ENCODE measurements around the gene SNRNP25. TPM values are rescaled to one million over a fixed set of nuclear protein-coding genes. Genes with fewer than 3 reads are reported as not detected.

SNRNP25 gene
- total RNA-seq, 1 experiment from 2014 or later, result 21.8 TPM

GRCh38 chr16:83781-84615 lies 30.4 kb downstream of the SNRNP25 start:
- Histone ChIP-seq H3K9me3 (ENCODE audit: low read length) (no peaks in the 10 kb centered on the region), H2AFZ (ENCODE audit: low read length) (no peak overlapping the region), H3K4me3 (ENCODE audit: low read length) (no peak overlapping the region), H3K36me3 (ENCODE audit: insufficient read depth, low read length) (no peaks in the 10 kb centered on the region; the same call in 1 of the 2 replicates), H3K27ac (ENCODE audit: low read length) (no peak overlapping the region), H3K27me3 (ENCODE audit: low read length) (no peaks in the 10 kb centered on the region), H3K79me2 (ENCODE audit: low read length) (peaks cover 5% of the 10 kb centered on the region), H3K4me2 (ENCODE audit: low read depth, low read length, poor library complexity, severe bottlenecking) (no peak overlapping the region), H3K9me2 (replicated peaks; ENCODE audit: insufficient read depth, low read length) (no peaks in the 10 kb centered on the region), H3K9ac (ENCODE audit: low read length) (no peak overlapping the region), H3K4me1 (ENCODE audit: low read length) (peaks cover 13% of the 10 kb centered on the region), H4K20me1 (ENCODE audit: insufficient read depth, low read depth, low read length) (no peaks in the 10 kb centered on the region)
- no peak for DNase-seq

DNA sequence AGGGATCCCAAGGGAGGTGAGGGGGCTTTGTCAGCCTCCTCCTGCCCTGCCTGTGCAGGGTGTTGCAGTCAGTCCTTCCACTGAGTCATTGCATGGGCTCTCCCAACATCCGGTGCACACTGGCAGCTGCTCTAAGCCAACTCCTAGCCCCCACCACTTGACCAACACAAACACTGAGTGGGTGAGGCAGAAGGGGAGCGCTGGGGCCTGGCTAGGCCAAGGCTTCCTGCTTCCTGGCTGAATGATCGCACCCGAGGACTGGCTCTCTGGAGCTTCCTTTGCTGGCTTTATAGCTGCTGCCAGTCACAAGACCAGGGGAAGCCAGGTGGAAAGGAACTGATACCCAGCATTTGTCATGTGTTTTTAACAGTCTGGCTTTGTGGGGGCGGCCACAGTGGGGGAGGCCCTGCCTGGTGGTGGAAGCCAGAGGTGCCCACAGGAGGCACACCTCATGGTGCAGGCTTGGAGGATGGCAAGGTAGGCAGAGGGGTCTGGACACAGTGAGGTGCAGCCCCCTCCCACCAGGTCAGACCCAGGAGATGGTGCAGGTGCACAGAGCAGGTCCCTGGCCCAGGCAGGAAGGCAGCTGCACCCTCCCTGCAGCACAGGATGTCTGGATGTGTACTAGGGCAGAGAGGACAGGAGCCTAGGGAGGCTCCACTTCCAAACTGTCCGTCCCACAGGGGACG lies 31.2 kb downstream of the SNRNP25 start:
- H3K27me3 ChIP-seq (ENCODE audit: low read length), result no peaks in the 10 kb centered on the region
- H3K27ac ChIP-seq (ENCODE audit: low read length), result no peak overlapping the region
- H3K79me2 ChIP-seq (ENCODE audit: low read length), result no peaks in the 10 kb centered on the region
- no peaks in the 10 kb centered on the region; the same call in 1 of the 2 replicates for H3K36me3 ChIP-seq (ENCODE audit: insufficient read depth, low read length)
- peaks cover 8% of the 10 kb centered on the region; the same call in 1 of the 2 replicates for H3K4me1 ChIP-seq (ENCODE audit: low read length)
- DNase-seq, result peak; percentile 47
- no peak overlapping the region for H3K9ac ChIP-seq (ENCODE audit: low read length)
- no peaks in the 10 kb centered on the region for H3K9me2 ChIP-seq (replicated peaks; ENCODE audit: insufficient read depth, low read length)
- H3K9me3 ChIP-seq (ENCODE audit: low read length), result no peaks in the 10 kb centered on the region
- no peak overlapping the region for H3K4me3 ChIP-seq (ENCODE audit: low read length)
- no peak overlapping the region for H2AFZ ChIP-seq (ENCODE audit: low read length)
- no peaks in the 10 kb centered on the region for H4K20me1 ChIP-seq (ENCODE audit: insufficient read depth, low read depth, low read length)
- no peak overlapping the region for H3K4me2 ChIP-seq (ENCODE audit: low read depth, low read length, poor library complexity, severe bottlenecking)

GRCh38 chr16:85407-85782 lies 31.8 kb downstream of the SNRNP25 start:
- Histone ChIP-seq H3K36me3 (ENCODE audit: insufficient read depth, low read length) (no peaks in the 10 kb centered on the region; the same call in 1 of the 2 replicates), H3K4me3 (ENCODE audit: low read length) (no peak overlapping the region), H3K79me2 (ENCODE audit: low read length) (no peaks in the 10 kb centered on the region), H2AFZ (ENCODE audit: low read length) (no peak overlapping the region), H3K9me2 (replicated peaks; ENCODE audit: insufficient read depth, low read length) (no peaks in the 10 kb centered on the region), H4K20me1 (ENCODE audit: insufficient read depth, low read depth, low read length) (no peaks in the 10 kb centered on the region), H3K27ac (ENCODE audit: low read length) (no peak overlapping the region), H3K9me3 (ENCODE audit: low read length) (no peaks in the 10 kb centered on the region), H3K9ac (ENCODE audit: low read length) (no peak overlapping the region), H3K4me1 (ENCODE audit: low read length) (peaks cover 8% of the 10 kb centered on the region; the same call in 1 of the 2 replicates), H3K4me2 (ENCODE audit: low read depth, low read length, poor library complexity, severe bottlenecking) (no peak overlapping the region), H3K27me3 (ENCODE audit: low read length) (no peaks in the 10 kb centered on the region)
- DNase-seq, result no peak

DNA sequence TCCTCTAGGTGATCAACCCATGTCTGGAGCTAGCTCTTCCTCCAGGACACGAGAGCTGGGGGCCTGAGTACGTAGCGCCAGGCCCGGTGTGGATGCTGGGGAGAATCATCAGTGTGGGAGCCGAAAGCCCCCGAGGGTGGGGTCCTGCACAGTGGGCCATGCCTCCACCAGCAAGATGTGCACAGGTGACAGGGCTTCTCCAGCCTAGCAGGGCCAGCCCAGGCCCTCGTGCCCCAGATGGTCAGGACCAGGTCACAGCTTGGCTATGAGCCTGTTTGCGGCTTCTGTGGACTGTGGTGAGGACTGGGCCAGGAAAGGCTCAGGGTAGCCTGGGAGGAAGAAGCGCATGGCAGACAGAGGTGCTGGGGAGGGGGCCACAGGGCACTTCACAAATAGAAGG lies 32.2 kb downstream of the SNRNP25 start:
- H3K9me3 ChIP-seq (ENCODE audit: low read length), result no peaks in the 10 kb centered on the region
- H2AFZ ChIP-seq (ENCODE audit: low read length), result no peak overlapping the region
- no peaks in the 10 kb centered on the region for H3K27me3 ChIP-seq (ENCODE audit: low read length)
- H3K9ac ChIP-seq (ENCODE audit: low read length), result no peak overlapping the region
- no peaks in the 10 kb centered on the region; the same call in 1 of the 2 replicates for H3K36me3 ChIP-seq (ENCODE audit: insufficient read depth, low read length)
- no peaks in the 10 kb centered on the region for H3K79me2 ChIP-seq (ENCODE audit: low read length)
- H4K20me1 ChIP-seq (ENCODE audit: insufficient read depth, low read depth, low read length), result no peaks in the 10 kb centered on the region
- H3K4me2 ChIP-seq (ENCODE audit: low read depth, low read length, poor library complexity, severe bottlenecking), result no peak overlapping the region
- H3K9me2 ChIP-seq (replicated peaks; ENCODE audit: insufficient read depth, low read length), result no peaks in the 10 kb centered on the region
- no peak for DNase-seq
- no peak overlapping the region for H3K27ac ChIP-seq (ENCODE audit: low read length)
- H3K4me3 ChIP-seq (ENCODE audit: low read length), result no peak overlapping the region
- H3K4me1 ChIP-seq (ENCODE audit: low read length), result peaks cover 8% of the 10 kb centered on the region; the same call in 1 of the 2 replicates

- Histone ChIP-seq H3K27ac (ENCODE audit: low read length) (no peak overlapping the region), H3K9me2 (replicated peaks; ENCODE audit: insufficient read depth, low read length) (no peaks in the 10 kb centered on the region), H3K27me3 (ENCODE audit: low read length) (no peaks in the 10 kb centered on the region), H3K36me3 (ENCODE audit: insufficient read depth, low read length) (no peaks in the 10 kb centered on the region; the same call in 1 of the 2 replicates), H3K4me3 (ENCODE audit: low read length) (no peak overlapping the region), H4K20me1 (ENCODE audit: insufficient read depth, low read depth, low read length) (no peaks in the 10 kb centered on the region), H3K9ac (ENCODE audit: low read length) (no peak overlapping the region), H3K9me3 (ENCODE audit: low read length) (no peaks in the 10 kb centered on the region), H3K4me1 (ENCODE audit: low read length) (peaks cover 8% of the 10 kb centered on the region; the same call in 1 of the 2 replicates), H3K79me2 (ENCODE audit: low read length) (no peaks in the 10 kb centered on the region), H2AFZ (ENCODE audit: low read length) (no peak overlapping the region), H3K4me2 (ENCODE audit: low read depth, low read length, poor library complexity, severe bottlenecking) (no peak overlapping the region)
- DNase-seq, result no peak
Observed at GRCh38 chr16:86483-86952, 32.9 kb downstream of the SNRNP25 start.

DNA sequence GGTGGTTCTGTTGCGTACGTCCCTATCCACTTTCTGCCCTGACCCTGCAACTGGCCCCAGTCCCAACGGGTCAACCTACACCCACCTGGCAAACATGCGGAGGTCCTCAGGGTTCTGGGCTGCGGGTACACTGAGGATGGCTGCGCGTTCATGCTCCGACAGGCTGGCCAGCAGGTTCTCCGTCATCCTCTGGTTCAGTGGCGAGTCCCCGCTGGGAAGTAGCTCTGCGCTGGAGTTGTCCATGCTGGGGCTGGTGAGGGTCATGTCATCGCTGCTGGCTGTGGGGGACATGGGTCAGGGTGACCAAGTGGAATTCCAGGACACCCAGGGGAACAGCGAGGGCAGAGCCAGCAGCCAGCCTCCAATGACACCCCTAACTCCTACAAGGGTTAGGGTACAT lies 35.0 kb downstream of the SNRNP25 start:
- H3K27me3 ChIP-seq (ENCODE audit: low read length), result no peaks in the 10 kb centered on the region
- H3K79me2 ChIP-seq (ENCODE audit: low read length), result no peaks in the 10 kb centered on the region
- no peaks in the 10 kb centered on the region; the same call in 1 of the 2 replicates for H3K36me3 ChIP-seq (ENCODE audit: insufficient read depth, low read length)
- H3K9me2 ChIP-seq (replicated peaks; ENCODE audit: insufficient read depth, low read length), result no peaks in the 10 kb centered on the region
- H3K4me2 ChIP-seq (ENCODE audit: low read depth, low read length, poor library complexity, severe bottlenecking), result no peak overlapping the region
- no peak overlapping the region for H3K9ac ChIP-seq (ENCODE audit: low read length)
- H3K4me1 ChIP-seq (ENCODE audit: low read length), result peaks cover 8% of the 10 kb centered on the region; the same call in 1 of the 2 replicates
- no peak overlapping the region for H2AFZ ChIP-seq (ENCODE audit: low read length)
- no peaks in the 10 kb centered on the region for H4K20me1 ChIP-seq (ENCODE audit: insufficient read depth, low read depth, low read length)
- no peak overlapping the region for H3K4me3 ChIP-seq (ENCODE audit: low read length)
- H3K27ac ChIP-seq (ENCODE audit: low read length), result no peak overlapping the region
- H3K9me3 ChIP-seq (ENCODE audit: low read length), result no peaks in the 10 kb centered on the region
- no peak for DNase-seq

GRCh38 chr16:89391-90302 lies 36.0 kb downstream of the SNRNP25 start:
- H3K79me2 ChIP-seq (ENCODE audit: low read length), result no peaks in the 10 kb centered on the region
- H2AFZ ChIP-seq (ENCODE audit: low read length), result no peak overlapping the region
- no peak overlapping the region for H3K4me3 ChIP-seq (ENCODE audit: low read length)
- no peaks in the 10 kb centered on the region; the same call in 1 of the 2 replicates for H3K36me3 ChIP-seq (ENCODE audit: insufficient read depth, low read length)
- H3K27me3 ChIP-seq (ENCODE audit: low read length), result no peaks in the 10 kb centered on the region
- no peaks in the 10 kb centered on the region for H3K9me2 ChIP-seq (replicated peaks; ENCODE audit: insufficient read depth, low read length)
- H3K9me3 ChIP-seq (ENCODE audit: low read length), result no peaks in the 10 kb centered on the region
- no peaks in the 10 kb centered on the region for H4K20me1 ChIP-seq (ENCODE audit: insufficient read depth, low read depth, low read length)
- peaks cover 4% of the 10 kb centered on the region; the same call in 1 of the 2 replicates for H3K4me1 ChIP-seq (ENCODE audit: low read length)
- no peak overlapping the region for H3K9ac ChIP-seq (ENCODE audit: low read length)
- no peak for DNase-seq
- no peak overlapping the region for H3K4me2 ChIP-seq (ENCODE audit: low read depth, low read length, poor library complexity, severe bottlenecking)
- no peak overlapping the region for H3K27ac ChIP-seq (ENCODE audit: low read length)
